HepG2 (cell line): ENCODE measurements around the gene CLPTM1L.
"Not testable (repeated sequence)": the region's sequence is repeated elsewhere in the genome, so short reads cannot be mapped to it uniquely, and the experiment has no call there.

ENCODE experiments used
- CREM ChIP-seq, 2 experiments: sonication (generic) in 1 of 2; formaldehyde crosslinking in 1 of 2; IDR thresholded peaks; 2 replicates each; pipeline versions ENCODE4 v1.4.0 to v1.6.1; 2016 to 2020; ENCODE audit warnings: antibody characterized with exemption in 1 of 2, mild to moderate bottlenecking in 1 of 2, missing genetic modification reagents in 1 of 2
- ELK4 ChIP-seq: sonication (generic); formaldehyde crosslinking; IDR thresholded peaks from 2 replicates; pipeline ENCODE4 v1.9.0; 2021; ENCODE audit warnings: missing genetic modification reagents, borderline replicate concordance
- HHEX ChIP-seq: IDR thresholded peaks from 2 replicates; pipeline ENCODE4 v1.6.1; 2016; ENCODE audit warnings: control low read depth
- RBM39 ChIP-seq: fragments of 200-400 bp; formaldehyde crosslinking; IDR thresholded peaks from one replicate; pipeline ENCODE4 v1.6.1; 2018; ENCODE audit warnings: antibody characterized with exemption, mild to moderate bottlenecking, low read depth, low read length; ENCODE audit not compliant: poor library complexity, severe bottlenecking
- TEAD3 ChIP-seq: optimal IDR thresholded peaks from 2 replicates; pipeline ENCODE3; 2016; ENCODE audit warnings: borderline replicate concordance
- TGIF2 ChIP-seq: IDR thresholded peaks from 2 replicates; pipeline ENCODE4 v1.6.1; 2016; ENCODE audit warnings: control low read depth, missing compliant biosample characterization
- ZNF207 ChIP-seq: fragments of 450-650 bp; IDR thresholded peaks from 2 replicates; pipeline ENCODE4 v1.6.1; 2016; ENCODE audit warnings: antibody characterized with exemption, borderline replicate concordance
- ZNF879 ChIP-seq: sonication (generic); formaldehyde crosslinking; IDR thresholded peaks from 2 replicates; pipeline ENCODE4 v1.8.1; 2023; ENCODE audit warnings: missing genetic modification reagents
- TF ChIP-seq, protein P1 (sequence below): sonication (generic); formaldehyde crosslinking; IDR thresholded peaks from 2 replicates; pipeline ENCODE4 v1.8.0; 2022; ENCODE audit warnings: mild to moderate bottlenecking, missing genetic modification reagents, moderate library complexity
- TF ChIP-seq, protein P2 (sequence below): sonication (generic); formaldehyde crosslinking; IDR thresholded peaks from 2 replicates; pipeline ENCODE4 v1.5.0; 2020; ENCODE audit warnings: mild to moderate bottlenecking, missing genetic modification reagents, moderate library complexity
- TF ChIP-seq, protein P3 (sequence below): sonication (generic); formaldehyde crosslinking; IDR thresholded peaks from 2 replicates; pipeline ENCODE4 v1.8.0; 2022; ENCODE audit warnings: low read depth, missing genetic modification reagents

GRCh38 chr5:1289559-1289958 is 55.3 kb downstream of the CLPTM1L start:
- TF ChIP-seq, protein P1, sequence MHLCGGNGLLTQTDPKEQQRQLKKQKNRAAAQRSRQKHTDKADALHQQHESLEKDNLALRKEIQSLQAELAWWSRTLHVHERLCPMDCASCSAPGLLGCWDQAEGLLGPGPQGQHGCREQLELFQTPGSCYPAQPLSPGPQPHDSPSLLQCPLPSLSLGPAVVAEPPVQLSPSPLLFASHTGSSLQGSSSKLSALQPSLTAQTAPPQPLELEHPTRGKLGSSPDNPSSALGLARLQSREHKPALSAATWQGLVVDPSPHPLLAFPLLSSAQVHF (CRISPR knock-in tag), result not testable (repeated sequence)
- TF ChIP-seq TEAD3 (CRISPR knock-in tag); CREM (IDR thresholded peaks at IDR 0.05); CREM (CRISPR knock-in tag; IDR thresholded peaks at IDR 0.05); ELK4; RBM39; ZNF207; ZNF879 (CRISPR knock-in tag); HHEX; TGIF2 (CRISPR knock-in tag): not testable (repeated sequence)
- TF ChIP-seq, protein P2, sequence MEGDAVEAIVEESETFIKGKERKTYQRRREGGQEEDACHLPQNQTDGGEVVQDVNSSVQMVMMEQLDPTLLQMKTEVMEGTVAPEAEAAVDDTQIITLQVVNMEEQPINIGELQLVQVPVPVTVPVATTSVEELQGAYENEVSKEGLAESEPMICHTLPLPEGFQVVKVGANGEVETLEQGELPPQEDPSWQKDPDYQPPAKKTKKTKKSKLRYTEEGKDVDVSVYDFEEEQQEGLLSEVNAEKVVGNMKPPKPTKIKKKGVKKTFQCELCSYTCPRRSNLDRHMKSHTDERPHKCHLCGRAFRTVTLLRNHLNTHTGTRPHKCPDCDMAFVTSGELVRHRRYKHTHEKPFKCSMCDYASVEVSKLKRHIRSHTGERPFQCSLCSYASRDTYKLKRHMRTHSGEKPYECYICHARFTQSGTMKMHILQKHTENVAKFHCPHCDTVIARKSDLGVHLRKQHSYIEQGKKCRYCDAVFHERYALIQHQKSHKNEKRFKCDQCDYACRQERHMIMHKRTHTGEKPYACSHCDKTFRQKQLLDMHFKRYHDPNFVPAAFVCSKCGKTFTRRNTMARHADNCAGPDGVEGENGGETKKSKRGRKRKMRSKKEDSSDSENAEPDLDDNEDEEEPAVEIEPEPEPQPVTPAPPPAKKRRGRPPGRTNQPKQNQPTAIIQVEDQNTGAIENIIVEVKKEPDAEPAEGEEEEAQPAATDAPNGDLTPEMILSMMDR (CRISPR knock-in tag), result not testable (repeated sequence)
- TF ChIP-seq, protein P3, sequence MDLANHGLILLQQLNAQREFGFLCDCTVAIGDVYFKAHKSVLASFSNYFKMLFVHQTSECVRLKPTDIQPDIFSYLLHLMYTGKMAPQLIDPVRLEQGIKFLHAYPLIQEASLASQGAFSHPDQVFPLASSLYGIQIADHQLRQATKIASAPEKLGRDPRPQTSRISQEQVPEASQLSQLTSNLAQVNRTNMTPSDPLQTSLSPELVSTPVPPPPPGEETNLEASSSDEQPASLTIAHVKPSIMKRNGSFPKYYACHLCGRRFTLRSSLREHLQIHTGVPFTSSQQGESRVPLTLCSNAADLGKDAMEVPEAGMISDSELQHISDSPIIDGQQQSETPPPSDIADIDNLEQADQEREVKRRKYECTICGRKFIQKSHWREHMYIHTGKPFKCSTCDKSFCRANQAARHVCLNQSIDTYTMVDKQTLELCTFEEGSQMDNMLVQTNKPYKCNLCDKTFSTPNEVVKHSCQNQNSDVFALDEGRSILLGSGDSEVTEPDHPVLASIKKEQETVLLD, result not testable (repeated sequence)
